Activated CD4-positive, CD25-positive, alpha-beta regulatory T cell treated with anti-CD3 and anti-CD28 coated beads, Interleukin-2, amount 50 U/mL, for 24 hours (primary cell): ENCODE data around the gene CRAMP1.
"Not testable (repeated sequence)": the region's sequence is repeated elsewhere in the genome, so short reads cannot be mapped to it uniquely, and the experiment has no call there.

ENCODE experiments used
- ATAC-seq, 2 donors: fragments of 150-1000 bp; cut with Tn5 transposase; one replicate each; pipeline ENCODE4 v1.10.0; 2021; ENCODE audit warnings: mild to moderate bottlenecking in 1 of 2, moderate library complexity in 1 of 2

The CRAMP1 gene

GRCh38 chr16:1612320-1613111 lies at the start of gene CRAMP1:
CRAMP1 (plus strand) TSS chr16:1612360; CDS start chr16:1614640, 2,280 bp downstream.
- no peak for ATAC-seq

DNA sequence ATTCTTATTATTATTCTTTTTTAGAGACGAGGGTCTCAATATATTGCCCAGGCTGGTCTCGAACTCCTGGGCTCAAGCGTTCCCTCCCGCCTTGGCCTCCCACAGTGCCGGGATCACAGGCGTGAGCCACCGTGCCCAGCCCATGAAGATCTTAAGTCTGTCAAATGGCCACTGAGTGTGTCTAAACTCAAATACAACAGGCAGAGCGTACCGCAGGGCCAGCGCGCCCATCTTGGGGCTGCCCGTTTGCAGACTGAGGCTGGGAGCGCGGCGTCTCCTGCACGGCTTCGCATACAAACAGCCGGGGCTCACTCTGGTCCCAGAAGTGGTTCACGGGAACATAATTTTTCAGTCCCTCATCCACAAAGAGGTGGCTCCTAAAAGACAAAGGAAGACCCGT lies 48.4 kb upstream of the CRAMP1 start:
- ATAC-seq: no peak

- ATAC-seq: no peak
Observed at GRCh38 chr16:1564325-1564724, 47.8 kb upstream of the CRAMP1 start.

- no peak for ATAC-seq
Observed at GRCh38 chr16:1565083-1565805, 46.9 kb upstream of the CRAMP1 start.

DNA sequence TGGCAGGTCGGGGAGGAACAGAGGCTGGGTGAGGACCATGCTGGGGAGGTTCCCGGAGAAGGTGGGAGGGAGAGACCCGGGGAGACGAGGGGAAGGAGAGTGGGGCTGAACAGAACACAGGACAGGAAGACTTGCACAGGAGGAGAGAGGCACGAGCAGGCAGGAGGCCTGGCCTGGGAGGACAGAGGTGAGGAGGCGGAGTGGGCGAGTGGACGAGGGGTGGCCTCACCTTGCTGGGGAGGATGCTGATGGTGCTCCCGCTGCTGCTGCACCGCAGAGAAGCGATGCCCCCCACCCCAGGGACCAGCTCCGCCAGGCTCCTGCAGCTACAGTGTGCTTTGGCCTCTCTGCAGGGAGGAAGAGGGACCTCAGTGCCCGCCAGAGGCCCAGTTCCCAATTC lies 44.2 kb upstream of the CRAMP1 start:
- ATAC-seq: no peak

- ATAC-seq: no peak
Observed at GRCh38 chr16:1571012-1571671, 41.0 kb upstream of the CRAMP1 start.

DNA sequence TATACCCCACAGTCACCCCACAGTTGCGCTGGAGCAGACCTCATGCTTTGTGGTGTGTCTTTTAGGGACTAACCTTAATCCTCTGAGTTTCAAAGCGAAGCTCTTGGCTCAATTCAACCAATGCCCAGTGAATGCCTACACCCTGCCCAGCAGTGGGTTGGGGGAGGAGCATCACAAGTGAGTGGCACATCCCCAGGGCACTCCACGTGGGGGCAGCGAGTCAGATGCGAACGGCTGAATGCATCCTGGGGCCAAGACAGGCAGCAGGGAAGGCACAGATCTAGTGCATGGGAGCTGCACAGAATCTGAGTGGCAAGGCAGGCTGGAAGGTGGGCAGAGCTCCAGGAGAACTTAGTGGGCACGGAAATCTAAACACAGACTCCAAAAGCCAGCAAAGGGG lies 39.5 kb upstream of the CRAMP1 start:
- no peak for ATAC-seq

DNA sequence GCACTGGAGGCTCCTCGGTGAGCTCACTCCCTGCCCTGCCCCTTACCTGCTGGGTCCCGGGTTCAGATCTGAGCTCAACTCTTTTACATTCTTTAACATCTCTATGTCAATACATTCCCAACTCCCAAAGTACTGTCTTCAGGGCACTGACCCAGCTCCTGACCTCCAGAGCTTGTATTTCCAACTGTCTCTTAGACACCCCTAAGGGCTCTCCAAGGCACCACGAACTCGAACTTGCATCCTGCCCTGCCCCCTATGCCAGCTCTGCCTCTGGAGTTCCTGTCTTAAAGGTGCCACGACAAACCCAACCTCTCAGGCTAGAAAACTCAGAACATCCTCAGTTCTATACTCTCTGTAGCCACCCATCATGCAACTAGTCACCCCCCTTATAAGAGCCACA lies 38.9 kb upstream of the CRAMP1 start:
- no peak for ATAC-seq

- ATAC-seq: no peak
Observed at GRCh38 chr16:1575578-1575977, 36.6 kb upstream of the CRAMP1 start.

- ATAC-seq: no peak
Observed at GRCh38 chr16:1579214-1579613, 32.9 kb upstream of the CRAMP1 start.

DNA sequence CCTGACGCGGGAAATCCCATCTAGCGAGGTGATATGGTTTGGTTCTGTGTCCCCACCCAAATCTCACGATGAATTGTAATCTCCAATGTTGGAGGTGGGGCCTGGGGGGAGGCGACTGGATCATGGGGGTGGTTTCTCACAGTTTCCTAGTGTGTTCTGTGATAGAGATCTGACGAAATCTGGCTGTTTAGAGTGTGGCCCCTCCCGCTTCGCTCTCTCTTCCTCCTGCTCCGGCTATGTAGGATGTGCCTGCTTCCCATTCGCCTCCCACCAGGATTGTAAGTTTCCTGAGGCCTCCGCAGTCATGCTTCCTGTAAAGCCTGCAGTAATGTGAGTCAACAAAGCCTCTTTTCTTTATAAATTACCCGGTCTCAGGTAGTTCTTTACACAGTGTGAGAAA lies 31.9 kb upstream of the CRAMP1 start:
- ATAC-seq: no peak

DNA sequence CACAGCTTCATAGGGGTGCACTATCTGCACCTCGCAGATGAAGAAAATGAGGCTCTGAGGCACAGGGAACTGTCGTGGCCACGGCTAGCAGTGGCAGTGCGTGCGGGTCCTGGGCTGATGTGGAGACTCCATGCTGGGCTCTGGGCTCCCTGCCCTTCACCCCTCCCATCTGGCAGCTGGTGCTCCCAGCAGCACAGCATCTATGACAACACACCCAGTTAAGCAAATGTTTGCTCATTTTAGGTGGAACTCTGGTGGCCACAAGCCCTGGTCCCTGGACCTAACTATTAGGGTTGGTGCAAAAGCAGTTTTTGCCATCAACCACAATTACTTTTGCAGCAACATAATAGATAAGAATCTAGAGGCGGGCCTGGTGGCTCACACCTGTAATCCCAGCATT lies 31.2 kb upstream of the CRAMP1 start:
- no peak for ATAC-seq

DNA sequence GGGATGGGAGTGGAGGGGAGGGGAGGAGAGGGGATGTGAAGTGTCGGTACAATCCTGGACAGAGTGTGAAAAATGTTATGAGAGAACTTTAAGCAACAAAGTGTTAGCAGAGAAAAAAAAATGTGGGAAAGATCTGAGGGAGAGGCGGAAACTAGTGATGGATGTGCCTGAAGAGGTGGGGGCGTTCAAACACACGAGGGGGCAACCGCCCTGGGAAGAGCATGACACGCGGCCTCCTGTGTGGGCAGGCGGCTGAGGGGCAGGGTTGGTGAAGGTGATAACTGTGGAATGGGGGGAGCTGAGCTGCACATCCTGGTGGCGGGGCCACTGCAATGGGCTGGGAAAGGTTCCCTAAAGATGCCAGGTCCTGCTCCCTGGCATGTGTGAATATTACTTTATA lies 30.4 kb upstream of the CRAMP1 start:
- no peak for ATAC-seq

DNA sequence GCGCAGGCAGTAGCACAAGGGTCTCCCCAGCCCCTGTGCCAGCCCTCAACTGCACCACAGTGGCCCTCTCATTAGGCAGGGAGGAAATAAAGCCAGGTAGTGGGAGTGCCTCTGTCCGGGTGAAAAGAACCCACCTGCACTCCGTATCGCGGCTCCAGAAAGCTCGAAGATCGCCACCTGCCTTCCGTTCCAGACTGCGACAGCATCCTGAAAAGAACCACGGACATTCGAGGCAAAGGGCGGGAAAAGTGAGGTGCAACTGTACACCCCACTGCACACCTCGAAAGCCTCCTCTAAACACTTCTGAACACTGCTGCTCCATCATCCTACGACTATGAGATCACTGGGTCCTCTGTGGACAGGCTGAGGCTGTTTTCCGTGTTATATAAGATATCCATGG lies 29.0 kb upstream of the CRAMP1 start:
- no peak for ATAC-seq

DNA sequence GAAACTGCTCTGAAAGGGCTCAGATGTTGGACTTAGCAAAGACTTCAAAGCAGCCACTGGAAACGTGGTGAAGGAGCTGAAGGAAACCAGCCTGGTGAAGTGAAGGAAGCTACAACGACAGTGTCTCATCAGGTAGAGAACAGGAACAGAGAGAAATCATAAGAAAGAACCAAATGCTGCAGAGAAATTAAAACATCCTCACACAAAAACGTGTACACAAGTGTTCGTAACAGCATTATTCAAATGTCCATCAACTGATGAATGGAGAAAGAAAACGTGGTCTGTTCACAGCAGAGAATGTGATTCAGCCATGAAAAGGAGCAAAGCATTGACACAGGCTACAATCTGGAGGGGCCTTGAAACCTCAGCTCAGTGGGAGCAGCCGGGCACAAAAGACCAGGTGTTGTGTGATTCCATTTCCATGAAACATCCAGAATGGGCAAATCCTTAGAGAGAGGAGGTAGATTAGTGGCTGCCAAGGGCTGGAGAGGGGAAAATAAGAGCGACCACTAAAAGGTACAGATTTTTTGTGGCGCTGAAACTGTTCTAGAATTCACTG lies 27.2 kb upstream of the CRAMP1 start:
- no peak for ATAC-seq

DNA sequence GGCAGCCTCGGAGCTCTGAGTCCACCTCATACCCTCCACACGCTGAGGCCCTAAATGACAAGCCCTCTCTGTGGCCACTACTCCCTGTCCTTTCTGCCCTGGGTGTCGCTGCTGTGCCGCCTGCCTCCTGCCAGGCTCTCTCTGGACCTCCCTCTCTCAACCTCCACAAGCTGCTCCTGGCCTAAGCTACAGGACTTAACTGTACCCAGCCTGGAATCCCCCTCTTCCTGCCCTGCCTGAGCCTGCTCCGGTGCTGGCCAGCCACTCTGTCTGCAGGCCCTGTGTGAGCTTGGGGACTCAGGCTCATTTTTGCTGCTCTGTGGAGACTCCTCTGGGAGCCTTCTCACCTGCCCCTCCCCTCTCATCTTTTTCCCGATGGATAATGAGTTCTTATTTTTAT lies 21.8 kb upstream of the CRAMP1 start:
- no peak for ATAC-seq

DNA sequence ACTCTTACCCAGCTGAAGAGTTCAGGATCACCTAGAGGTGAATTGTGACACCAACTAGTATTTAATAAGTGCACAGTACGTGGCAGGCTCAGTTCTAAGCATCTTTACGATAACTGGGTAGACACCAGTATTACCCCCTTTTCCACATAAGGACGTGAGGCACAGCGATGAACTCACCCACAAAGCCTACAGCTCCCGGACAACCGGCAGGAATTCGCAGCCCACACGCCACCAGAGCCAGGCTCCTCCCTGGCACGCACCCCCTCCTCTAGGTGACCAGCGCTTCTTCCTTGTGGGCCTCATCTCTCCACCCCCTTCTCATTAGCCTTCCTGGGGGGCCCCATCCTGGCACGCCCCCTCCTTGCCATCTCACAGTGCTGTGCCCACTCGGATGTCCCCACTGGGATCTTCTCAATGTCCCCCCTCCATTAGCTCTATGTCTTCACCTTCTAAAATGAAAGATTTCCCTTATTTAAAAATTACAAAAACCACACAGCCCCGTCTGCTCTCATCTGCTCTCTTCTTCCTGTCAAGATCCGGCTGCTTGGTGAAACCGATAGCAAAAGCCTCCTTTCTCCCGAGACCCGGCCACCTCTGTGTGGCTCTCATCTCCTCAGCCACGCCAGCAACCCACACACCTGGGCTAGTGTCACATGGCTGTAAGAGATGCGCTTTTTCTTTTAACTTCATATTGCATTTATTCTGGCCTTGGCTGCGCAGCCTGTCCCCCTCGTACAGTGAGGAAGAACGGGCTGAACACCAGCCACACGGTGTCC lies 21.0 kb upstream of the CRAMP1 start:
- ATAC-seq: no peak

DNA sequence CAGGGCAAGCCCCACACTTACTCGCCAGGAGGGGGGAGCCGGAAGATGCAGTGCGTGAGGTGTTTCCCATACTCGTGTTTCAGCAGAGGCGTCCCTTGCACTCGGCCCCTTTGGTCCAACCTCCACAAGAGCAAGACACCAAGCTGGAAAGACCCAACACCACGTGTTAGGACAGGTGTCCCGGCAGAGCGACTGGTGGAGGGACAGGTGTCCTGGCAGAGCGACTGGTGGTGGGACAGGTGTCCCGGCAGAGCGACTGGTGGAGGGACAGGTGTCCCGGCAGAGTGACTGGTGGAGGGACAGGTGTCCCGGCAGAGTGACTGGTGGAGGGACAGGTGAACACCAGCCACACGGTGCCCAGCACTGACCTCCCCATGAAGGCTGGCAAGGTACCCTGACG lies 19.7 kb upstream of the CRAMP1 start:
- no peak for ATAC-seq

GRCh38 chr16:1595511-1595910 lies 16.6 kb upstream of the CRAMP1 start:
- not testable (repeated sequence) for ATAC-seq

GRCh38 chr16:1596516-1596915 lies 15.6 kb upstream of the CRAMP1 start:
- ATAC-seq: no peak

GRCh38 chr16:1597154-1597553 lies 15.0 kb upstream of the CRAMP1 start:
- no peak for ATAC-seq

DNA sequence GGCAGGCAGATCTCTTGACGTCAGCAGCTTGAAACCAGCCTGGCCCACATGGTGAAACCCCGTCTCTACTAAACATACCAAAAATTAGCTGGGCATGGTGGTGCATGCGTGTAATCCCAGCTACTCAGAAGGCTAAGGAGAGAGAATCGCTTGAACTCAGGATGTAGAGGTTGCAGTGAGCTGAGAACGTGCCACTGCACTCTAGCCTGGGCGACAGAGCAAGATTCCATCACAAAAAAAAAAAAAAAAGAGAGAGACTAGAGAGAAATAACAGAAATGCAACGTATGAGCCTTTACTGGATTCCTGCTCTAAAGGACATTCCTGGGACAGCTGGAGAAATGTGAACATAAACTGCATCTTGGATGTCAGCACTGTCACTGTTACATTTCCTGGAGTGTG lies 11.1 kb upstream of the CRAMP1 start:
- no peak for ATAC-seq

GRCh38 chr16:1601489-1601888 lies 10.7 kb upstream of the CRAMP1 start:
- no peak for ATAC-seq
